Breast epithelium (tissue), 4 donors: ENCODE measurements around the gene SUCLG2. TPM values are rescaled to one million over a fixed set of nuclear protein-coding genes. Genes with fewer than 3 reads are reported as not detected.

Source experiments
- DNase-seq, 2 donors: peaks; one replicate each; pipeline ENCODE4 v3.0.0-alpha.2; 2019; ENCODE audit warnings: low spot score in 2 of 2
- H3K27ac ChIP-seq, 2 donors: fragments of 200-600 bp; sonication (generic) in 1 of 2; one replicate each; pipeline ENCODE4 v1.5.1; 2016 to 2019; ENCODE audit warnings: mild to moderate bottlenecking in 1 of 2
- H3K27me3 ChIP-seq, 2 donors: fragments of 200-600 bp; sonication (generic) in 1 of 2; one replicate each; pipeline versions ENCODE4 v1.5.1 to v1.6.0; 2017 to 2019; ENCODE audit warnings: control low read depth in 1 of 2, mild to moderate bottlenecking in 1 of 2
- H3K36me3 ChIP-seq: fragments of 200-600 bp; one replicate; pipeline ENCODE4 v1.5.1; 2019
- H3K4me1 ChIP-seq, 2 donors: fragments of 200-600 bp; sonication (generic); one replicate each; pipeline ENCODE4 v1.5.1; 2016 to 2019; ENCODE audit warnings: control low read depth in 1 of 2
- H3K4me3 ChIP-seq, 3 donors: fragments of 200-600 bp; sonication (generic); 1 replicate in 2 of 3; 2 replicates in 1 of 3; pipeline ENCODE4 v1.5.1; 2016 to 2019; ENCODE audit warnings: mild to moderate bottlenecking in 3 of 3, moderate library complexity in 2 of 3
- H3K9me3 ChIP-seq, 2 donors: fragments of 200-600 bp; sonication (generic) in 1 of 2; one replicate each; pipeline ENCODE4 v1.5.1; 2016 to 2019; ENCODE audit warnings: control low read depth in 1 of 2
- POLR2A ChIP-seq: fragments of 450-650 bp; IDR thresholded peaks from one replicate; pipeline ENCODE4 v1.6.1; 2016; ENCODE audit warnings: antibody characterized with exemption, mild to moderate bottlenecking, moderate library complexity
- POLR2AphosphoS5 ChIP-seq, 3 donors: sonication (generic); formaldehyde crosslinking; IDR thresholded peaks; one replicate each; pipeline ENCODE4 v1.6.1; 2017; ENCODE audit warnings: antibody characterized with exemption in 3 of 3
- intact Hi-C: fragments of 100-400 bp; cut with DNase I; formaldehyde crosslinking; loops from one replicate; pipeline ENCODE4 v1.15.1; 2023; ENCODE audit warnings: low total_unique reads
- total RNA-seq, 3 donors: library from RNA; depleted of rRNA; stranded (reverse); fragments of >200 nt; gene quantifications; one replicate each; pipeline ENCODE4 v1.1.0, GENCODE V29; 2016
- TF ChIP-seq, protein P1 (sequence below), 3 donors: fragments of 450-650 bp; IDR thresholded peaks; one replicate each; pipeline ENCODE4 v1.5.1; 2016 to 2017; ENCODE audit warnings: antibody characterized with exemption in 3 of 3, mild to moderate bottlenecking in 3 of 3, moderate library complexity in 3 of 3

Gene SUCLG2
- total RNA-seq, 3 donors from 2014 or later: 45.9 to 58.1 (median 52.8) TPM

- DNase-seq: no peak
These were observed 185.9 kb downstream of the SUCLG2 start for GRCh38 chr3:67468511-67468910.

GRCh38 chr3:67463656-67464055 lies 190.8 kb downstream of the SUCLG2 start:
- H3K9me3 ChIP-seq: no peaks in the 10 kb centered on the region
- no peaks in the 10 kb centered on the region for H3K27me3 ChIP-seq
- H3K36me3 ChIP-seq: no peaks in the 10 kb centered on the region
- H3K4me1 ChIP-seq: no peaks in the 10 kb centered on the region
- no peak overlapping the region for H3K27ac ChIP-seq
- TF ChIP-seq POLR2A (no peak), POLR2AphosphoS5 (IDR thresholded peaks at IDR 0.05) (no peak)
- TF ChIP-seq, protein P1, sequence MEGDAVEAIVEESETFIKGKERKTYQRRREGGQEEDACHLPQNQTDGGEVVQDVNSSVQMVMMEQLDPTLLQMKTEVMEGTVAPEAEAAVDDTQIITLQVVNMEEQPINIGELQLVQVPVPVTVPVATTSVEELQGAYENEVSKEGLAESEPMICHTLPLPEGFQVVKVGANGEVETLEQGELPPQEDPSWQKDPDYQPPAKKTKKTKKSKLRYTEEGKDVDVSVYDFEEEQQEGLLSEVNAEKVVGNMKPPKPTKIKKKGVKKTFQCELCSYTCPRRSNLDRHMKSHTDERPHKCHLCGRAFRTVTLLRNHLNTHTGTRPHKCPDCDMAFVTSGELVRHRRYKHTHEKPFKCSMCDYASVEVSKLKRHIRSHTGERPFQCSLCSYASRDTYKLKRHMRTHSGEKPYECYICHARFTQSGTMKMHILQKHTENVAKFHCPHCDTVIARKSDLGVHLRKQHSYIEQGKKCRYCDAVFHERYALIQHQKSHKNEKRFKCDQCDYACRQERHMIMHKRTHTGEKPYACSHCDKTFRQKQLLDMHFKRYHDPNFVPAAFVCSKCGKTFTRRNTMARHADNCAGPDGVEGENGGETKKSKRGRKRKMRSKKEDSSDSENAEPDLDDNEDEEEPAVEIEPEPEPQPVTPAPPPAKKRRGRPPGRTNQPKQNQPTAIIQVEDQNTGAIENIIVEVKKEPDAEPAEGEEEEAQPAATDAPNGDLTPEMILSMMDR (IDR thresholded peaks at IDR 0.05): no peak
- no peak overlapping the region for H3K4me3 ChIP-seq
- intact Hi-C loops: no loop called here
- DNase-seq: no peak

More at GRCh38 chr3:67468511-67468910, 185.9 kb downstream of the SUCLG2 start:
- intact Hi-C loops: no loop called here
- no peak for TF ChIP-seq POLR2A
- no peak for TF ChIP-seq POLR2AphosphoS5 (IDR thresholded peaks at IDR 0.05)
- TF ChIP-seq, protein P1 (IDR thresholded peaks at IDR 0.05): no peak
- no peaks in the 10 kb centered on the region for H3K36me3 ChIP-seq
- H3K9me3 ChIP-seq: no peaks in the 10 kb centered on the region
- no peaks in the 10 kb centered on the region for H3K27me3 ChIP-seq
- no peak overlapping the region for H3K27ac ChIP-seq
- no peak overlapping the region for H3K4me3 ChIP-seq
- no peaks in the 10 kb centered on the region for H3K4me1 ChIP-seq

DNA sequence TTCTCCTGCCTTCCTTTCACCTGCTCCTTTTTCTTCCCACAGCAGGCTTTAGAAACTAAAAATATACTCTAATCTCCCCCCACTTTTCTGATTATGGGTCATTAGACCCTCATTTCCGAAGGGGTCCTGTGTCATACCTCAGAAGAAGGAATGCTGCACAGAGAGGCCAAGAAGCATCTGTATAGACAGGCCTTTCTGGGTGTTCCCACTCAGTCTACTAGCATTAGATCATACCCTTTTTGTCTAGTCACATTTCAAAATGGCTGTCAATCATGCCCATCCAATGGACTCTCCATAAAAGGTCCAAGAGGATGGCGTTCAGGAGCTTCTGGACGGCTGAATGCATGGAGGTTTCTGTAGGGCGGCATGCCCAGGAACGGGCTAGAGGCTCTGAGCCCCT lies 192.2 kb downstream of the SUCLG2 start:
- H3K27ac ChIP-seq: no peak overlapping the region
- no peaks in the 10 kb centered on the region for H3K36me3 ChIP-seq
- no peaks in the 10 kb centered on the region for H3K27me3 ChIP-seq
- no peaks in the 10 kb centered on the region for H3K9me3 ChIP-seq
- intact Hi-C loops: no loop called here
- DNase-seq: no peak
- TF ChIP-seq POLR2A (no peak), POLR2AphosphoS5 (IDR thresholded peaks at IDR 0.05) (no peak)
- TF ChIP-seq, protein P1 (IDR thresholded peaks at IDR 0.05): no peak
- H3K4me1 ChIP-seq: no peaks in the 10 kb centered on the region
- no peak overlapping the region for H3K4me3 ChIP-seq

- Histone ChIP-seq H3K4me1 (no peaks in the 10 kb centered on the region), H3K27me3 (no peaks in the 10 kb centered on the region), H3K27ac (no peak overlapping the region), H3K4me3 (no peak overlapping the region), H3K36me3 (no peaks in the 10 kb centered on the region), H3K9me3 (no peaks in the 10 kb centered on the region)
- intact Hi-C loops: no loop called here
- TF ChIP-seq, protein P1 (IDR thresholded peaks at IDR 0.05): no peak
- TF ChIP-seq POLR2AphosphoS5 (IDR thresholded peaks at IDR 0.05) (no peak), POLR2A (no peak)
- DNase-seq: no peak
These were observed 192.7 kb downstream of the SUCLG2 start for GRCh38 chr3:67461667-67462142.

DNA sequence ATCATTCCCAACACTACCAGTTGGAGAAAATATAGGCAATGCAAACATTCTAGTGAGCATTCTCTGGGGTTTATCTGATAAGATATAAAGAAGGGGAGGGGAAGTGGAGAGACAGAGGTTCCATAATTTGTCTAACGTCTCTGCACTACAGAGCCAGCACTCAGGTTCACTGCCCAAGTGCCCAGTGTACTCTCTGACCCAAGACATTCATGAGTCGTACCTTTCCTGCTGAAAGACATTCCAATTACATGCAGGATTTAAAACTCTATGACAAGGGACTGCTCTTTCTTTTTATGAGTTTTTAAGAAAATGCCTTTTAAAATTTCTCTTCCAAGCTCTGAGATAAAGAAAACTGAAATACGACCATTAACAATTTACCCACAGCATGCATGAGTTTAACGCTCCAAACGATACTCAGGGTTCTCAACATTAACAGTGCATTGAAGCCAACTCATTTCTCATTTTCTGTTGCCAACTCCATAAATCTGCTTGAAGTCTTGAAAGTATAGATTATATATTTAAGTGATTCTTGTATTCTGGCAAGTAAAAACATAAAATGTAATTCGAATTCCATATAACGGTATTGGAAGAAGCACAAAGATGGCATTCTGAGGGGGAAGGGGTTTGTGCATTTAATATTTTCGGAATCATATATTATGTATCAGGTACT lies 193.4 kb downstream of the SUCLG2 start:
- no peak overlapping the region for H3K4me3 ChIP-seq

More for the DNA sequence above, 193.4 kb downstream of the SUCLG2 start:
- DNase-seq: no peak
- intact Hi-C loops: no loop called here
- TF ChIP-seq, protein P1 (IDR thresholded peaks at IDR 0.05): no peak
- no peak for TF ChIP-seq POLR2AphosphoS5 (IDR thresholded peaks at IDR 0.05)
- TF ChIP-seq POLR2A: no peak
- Histone ChIP-seq H3K27me3 (no peaks in the 10 kb centered on the region), H3K4me1 (no peaks in the 10 kb centered on the region), H3K9me3 (no peaks in the 10 kb centered on the region), H3K27ac (no peak overlapping the region), H3K36me3 (no peaks in the 10 kb centered on the region)
